Aortic smooth muscle cell (primary cell): ENCODE measurements around the gene MRGPRD. TPM values are rescaled to one million over a fixed set of nuclear protein-coding genes. Genes with fewer than 3 reads are reported as not detected.

ENCODE experiments used
- total RNA-seq: library from RNA; depleted of rRNA; stranded (reverse); fragments of >200 nt; gene quantifications from 2 replicates; pipeline ENCODE4 v1.2.3, GENCODE V29; 2014

The MRGPRD gene, protein sequence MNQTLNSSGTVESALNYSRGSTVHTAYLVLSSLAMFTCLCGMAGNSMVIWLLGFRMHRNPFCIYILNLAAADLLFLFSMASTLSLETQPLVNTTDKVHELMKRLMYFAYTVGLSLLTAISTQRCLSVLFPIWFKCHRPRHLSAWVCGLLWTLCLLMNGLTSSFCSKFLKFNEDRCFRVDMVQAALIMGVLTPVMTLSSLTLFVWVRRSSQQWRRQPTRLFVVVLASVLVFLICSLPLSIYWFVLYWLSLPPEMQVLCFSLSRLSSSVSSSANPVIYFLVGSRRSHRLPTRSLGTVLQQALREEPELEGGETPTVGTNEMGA
- not detected in 2 replicates for total RNA-seq

GRCh38 chr11:68980776-68981065, at the start of gene MRGPRD:
TSS of gene MRGPRD (minus strand) at chr11:68980986. CDS start at chr11:68980986, 0 bp downstream.

GRCh38 chr11:69013009-69013951, 32.5 kb upstream of the MRGPRD start, which contains the start of gene MRGPRF:
TSS of gene MRGPRF (minus strand) at chr11:69013246. CDS start at chr11:69009901, 3,345 bp downstream.

Other genes with a start within 250 kb of the MRGPRD start
- 0.13 and 0.75 TPM in 2 replicates for gene TESMIN, start 229.5 kb downstream of the MRGPRD start, total RNA-seq
- 80.5 and 82.8 TPM in 2 replicates for gene CPT1A, start 139.1 kb downstream of the MRGPRD start, total RNA-seq
- gene MRPL21, start 77.2 kb downstream of the MRGPRD start, total RNA-seq, result 58.6 and 60.5 TPM in 2 replicates
- gene IGHMBP2, start 77.1 kb downstream of the MRGPRD start, total RNA-seq, result 10.6 and 12.2 TPM in 2 replicates
- gene MRGPRF, start 32.3 kb upstream of the MRGPRD start, total RNA-seq, result 25.6 and 33.0 TPM in 2 replicates
- gene TPCN2, start 67.9 kb upstream of the MRGPRD start, total RNA-seq, result 10.0 and 10.9 TPM in 2 replicates
- gene SMIM38, start 174.9 kb upstream of the MRGPRD start, total RNA-seq, result 0.13 and 0.44 TPM in 2 replicates